Measurements from ENCODE around the gene ROMO1.

ROMO1 gene

GRCh38 chr20:35734777-35735649 lies 35.8 kb downstream of the ROMO1 start:
- H3K4me3 ChIP-seq (ENCODE audit: control insufficient read depth in 1 of 7, extremely low read depth in 1 of 7, insufficient read depth in 4 of 7, low read depth in 2 of 7, low read length in 6 of 7) = no peak overlapping the region
- DNase-seq = no peak
- ChIA-PET POLR2A (interaction anchor here (0.6 to 2.3 kb wide), 4 partner anchors 12 to 59 kb away, joined by 3 to 6 read pairs (median 4); partner anchors contain the start of gene PHF20), CTCF (interaction anchor here (0.6 to 1.4 kb wide), 8 partner anchors 8 to 225 kb away, joined by 3 to 4 read pairs (median 3); no protein-coding TSS in a partner anchor)
- no CpG with 5 or more reads among the region's 4 CpGs for WGBS (ENCODE audit: insufficient coverage)
- no peaks in the 10 kb centered on the region for H3K27me3 ChIP-seq (replicated peaks in 2 of 5; ENCODE audit: control insufficient read depth in 4 of 5, insufficient read depth in 5 of 5, low read length in 4 of 5)
- H3K27ac ChIP-seq (ENCODE audit: insufficient read depth in 1 of 2, low read depth in 1 of 2, low read length in 2 of 2, poor library complexity in 1 of 2, severe bottlenecking in 2 of 2) = peak overlapping the region in 1 of 2 experiments; percentile 39
- peaks cover 4 to 21% (median 13%) of the 10 kb centered on the region in 4 experiments for H3K4me1 ChIP-seq (ENCODE audit: control extremely low read depth in 1 of 4, control insufficient read depth in 4 of 4, insufficient read depth in 4 of 4, low read length in 3 of 4)
- no peaks in the 10 kb centered on the region for H3K9me3 ChIP-seq (ENCODE audit: control extremely low read depth in 1 of 5, control insufficient read depth in 4 of 5, insufficient read depth in 2 of 5, low read depth in 1 of 5, low read length in 4 of 5)
- peaks cover 41 to 95% (median 70%) of the 10 kb centered on the region in 4 experiments for H3K36me3 ChIP-seq (ENCODE audit: control insufficient read depth in 4 of 4, insufficient read depth in 4 of 4, low read length in 3 of 4)

- ChIA-PET CTCF (interaction anchor here (0.6 to 1.3 kb wide), 7 partner anchors 9 to 225 kb away, joined by 3 to 4 read pairs (median 3); no protein-coding TSS in a partner anchor), POLR2A (interaction anchor here (0.6 to 2.3 kb wide), 3 partner anchors 12 to 58 kb away, joined by 4 to 6 read pairs (median 4); no protein-coding TSS in a partner anchor)
- H3K9me3 ChIP-seq (ENCODE audit: control extremely low read depth in 1 of 5, control insufficient read depth in 4 of 5, insufficient read depth in 2 of 5, low read depth in 1 of 5, low read length in 4 of 5) = no peaks in the 10 kb centered on the region
- no peak overlapping the region for H3K27ac ChIP-seq (ENCODE audit: insufficient read depth in 1 of 2, low read depth in 1 of 2, low read length in 2 of 2, poor library complexity in 1 of 2, severe bottlenecking in 2 of 2)
- 97% methylated on average over 3 of the region's 7 CpGs for WGBS (ENCODE audit: insufficient coverage)
- no peak overlapping the region for H3K4me3 ChIP-seq (ENCODE audit: control insufficient read depth in 1 of 7, extremely low read depth in 1 of 7, insufficient read depth in 4 of 7, low read depth in 2 of 7, low read length in 6 of 7)
- H3K27me3 ChIP-seq (replicated peaks in 2 of 5; ENCODE audit: control insufficient read depth in 4 of 5, insufficient read depth in 5 of 5, low read length in 4 of 5) = no peaks in the 10 kb centered on the region
- peaks cover 7 to 29% (median 20%) of the 10 kb centered on the region in 4 experiments for H3K4me1 ChIP-seq (ENCODE audit: control extremely low read depth in 1 of 4, control insufficient read depth in 4 of 4, insufficient read depth in 4 of 4, low read length in 3 of 4)
- peaks cover 39 to 93% (median 70%) of the 10 kb centered on the region in 4 experiments for H3K36me3 ChIP-seq (ENCODE audit: control insufficient read depth in 4 of 4, insufficient read depth in 4 of 4, low read length in 3 of 4)
- DNase-seq = no peak
Measured at GRCh38 chr20:35735826-35736470, 36.7 kb downstream of the ROMO1 start.

GRCh38 chr20:35737865-35738333 lies 38.7 kb downstream of the ROMO1 start:
- 100% methylated on average over 6 of the region's 15 CpGs for WGBS (ENCODE audit: insufficient coverage)

GRCh38 chr20:35738410-35739179 lies 39.4 kb downstream of the ROMO1 start:
- Histone ChIP-seq H3K4me1 (ENCODE audit: control extremely low read depth in 1 of 4, control insufficient read depth in 4 of 4, insufficient read depth in 4 of 4, low read length in 3 of 4) (peaks cover 14 to 43% (median 29%) of the 10 kb centered on the region in 4 experiments), H3K9me3 (ENCODE audit: control extremely low read depth in 1 of 5, control insufficient read depth in 4 of 5, insufficient read depth in 2 of 5, low read depth in 1 of 5, low read length in 4 of 5) (no peaks in the 10 kb centered on the region), H3K27ac (ENCODE audit: insufficient read depth in 1 of 2, low read depth in 1 of 2, low read length in 2 of 2, poor library complexity in 1 of 2, severe bottlenecking in 2 of 2) (no peak overlapping the region), H3K4me3 (ENCODE audit: control insufficient read depth in 1 of 7, extremely low read depth in 1 of 7, insufficient read depth in 4 of 7, low read depth in 2 of 7, low read length in 6 of 7) (no peak overlapping the region), H3K27me3 (replicated peaks in 2 of 5; ENCODE audit: control insufficient read depth in 4 of 5, insufficient read depth in 5 of 5, low read length in 4 of 5) (no peaks in the 10 kb centered on the region), H3K36me3 (ENCODE audit: control insufficient read depth in 4 of 4, insufficient read depth in 4 of 4, low read length in 3 of 4) (peaks cover 31 to 67% (median 50%) of the 10 kb centered on the region in 4 experiments)
- CTCF ChIA-PET = interaction anchor here (0.9 to 1.9 kb wide), 3 partner anchors 23 to 33 kb away, joined by 4 to 8 read pairs (median 5); partner anchors contain the start of gene PHF20
- WGBS (ENCODE audit: insufficient coverage) = 65% methylated on average over 2 of the region's 4 CpGs
- no peak for DNase-seq
- POLR2A ChIA-PET = interaction anchor here (0.6 kb wide), 1 partner anchor 36 kb away, joined by 3 read pairs; no protein-coding TSS in a partner anchor

More at GRCh38 chr20:35737865-35738333, 38.7 kb downstream of the ROMO1 start:
- ChIA-PET POLR2A (interaction anchor here (0.6 kb wide), 1 partner anchor 37 kb away, joined by 3 read pairs; no protein-coding TSS in a partner anchor), CTCF (interaction anchor here (1.9 kb wide), 1 partner anchor 34 kb away, joined by 5 read pairs; the partner anchor contains the start of gene PHF20)
- DNase-seq = no peak
- Histone ChIP-seq H3K36me3 (ENCODE audit: control insufficient read depth in 4 of 4, insufficient read depth in 4 of 4, low read length in 3 of 4) (peaks cover 31 to 74% (median 56%) of the 10 kb centered on the region in 4 experiments), H3K27me3 (replicated peaks in 2 of 5; ENCODE audit: control insufficient read depth in 4 of 5, insufficient read depth in 5 of 5, low read length in 4 of 5) (no peaks in the 10 kb centered on the region), H3K4me1 (ENCODE audit: control extremely low read depth in 1 of 4, control insufficient read depth in 4 of 4, insufficient read depth in 4 of 4, low read length in 3 of 4) (peaks cover 9 to 36% (median 22%) of the 10 kb centered on the region in 4 experiments), H3K27ac (ENCODE audit: insufficient read depth in 1 of 2, low read depth in 1 of 2, low read length in 2 of 2, poor library complexity in 1 of 2, severe bottlenecking in 2 of 2) (no peak overlapping the region), H3K9me3 (ENCODE audit: control extremely low read depth in 1 of 5, control insufficient read depth in 4 of 5, insufficient read depth in 2 of 5, low read depth in 1 of 5, low read length in 4 of 5) (no peaks in the 10 kb centered on the region), H3K4me3 (ENCODE audit: control insufficient read depth in 1 of 7, extremely low read depth in 1 of 7, insufficient read depth in 4 of 7, low read depth in 2 of 7, low read length in 6 of 7) (no peak overlapping the region)

- ChIA-PET POLR2A (interaction anchor here (0.6 to 1.3 kb wide), 7 partner anchors 11 to 144 kb away, joined by 3 to 5 read pairs (median 3); no protein-coding TSS in a partner anchor), CTCF (interaction anchor here (0.8 to 1.6 kb wide), 8 partner anchors 24 to 223 kb away, joined by 3 to 8 read pairs (median 4); partner anchors contain the start of gene PHF20)
- Histone ChIP-seq H3K4me3 (ENCODE audit: control insufficient read depth in 1 of 7, extremely low read depth in 1 of 7, insufficient read depth in 4 of 7, low read depth in 2 of 7, low read length in 6 of 7) (peak overlapping the region in 6 of 7 experiments; percentile 4 to 100 (median 95)), H3K27me3 (replicated peaks in 2 of 5; ENCODE audit: control insufficient read depth in 4 of 5, insufficient read depth in 5 of 5, low read length in 4 of 5) (no peaks in the 10 kb centered on the region), H3K9me3 (ENCODE audit: control extremely low read depth in 1 of 5, control insufficient read depth in 4 of 5, insufficient read depth in 2 of 5, low read depth in 1 of 5, low read length in 4 of 5) (no peaks in the 10 kb centered on the region), H3K36me3 (ENCODE audit: control insufficient read depth in 4 of 4, insufficient read depth in 4 of 4, low read length in 3 of 4) (peaks cover 27 to 59% (median 43%) of the 10 kb centered on the region in 4 experiments), H3K4me1 (ENCODE audit: control extremely low read depth in 1 of 4, control insufficient read depth in 4 of 4, insufficient read depth in 4 of 4, low read length in 3 of 4) (peaks cover 23 to 53% (median 34%) of the 10 kb centered on the region in 4 experiments), H3K27ac (ENCODE audit: insufficient read depth in 1 of 2, low read depth in 1 of 2, low read length in 2 of 2, poor library complexity in 1 of 2, severe bottlenecking in 2 of 2) (peak overlapping the region in 1 of 2 experiments; percentile 100)
- DNase-seq = peak; percentile 54 to 78 (median 72)
- 95% methylated on average over 5 of the region's 7 CpGs for WGBS (ENCODE audit: insufficient coverage)
Measured at GRCh38 chr20:35739294-35740163, 40.3 kb downstream of the ROMO1 start.
